NCI-H446 (cell line): ENCODE measurements around the gene CNTNAP2.
"Not testable (repeated sequence)": the region's sequence is repeated elsewhere in the genome, so short reads cannot be mapped to it uniquely, and the experiment has no call there.

Experiments used
- DNase-seq, 2 experiments: peaks; one replicate each; lab custom pipeline; 2025; lab: John Stamatoyannopoulos, UW

CNTNAP2 gene

DNA sequence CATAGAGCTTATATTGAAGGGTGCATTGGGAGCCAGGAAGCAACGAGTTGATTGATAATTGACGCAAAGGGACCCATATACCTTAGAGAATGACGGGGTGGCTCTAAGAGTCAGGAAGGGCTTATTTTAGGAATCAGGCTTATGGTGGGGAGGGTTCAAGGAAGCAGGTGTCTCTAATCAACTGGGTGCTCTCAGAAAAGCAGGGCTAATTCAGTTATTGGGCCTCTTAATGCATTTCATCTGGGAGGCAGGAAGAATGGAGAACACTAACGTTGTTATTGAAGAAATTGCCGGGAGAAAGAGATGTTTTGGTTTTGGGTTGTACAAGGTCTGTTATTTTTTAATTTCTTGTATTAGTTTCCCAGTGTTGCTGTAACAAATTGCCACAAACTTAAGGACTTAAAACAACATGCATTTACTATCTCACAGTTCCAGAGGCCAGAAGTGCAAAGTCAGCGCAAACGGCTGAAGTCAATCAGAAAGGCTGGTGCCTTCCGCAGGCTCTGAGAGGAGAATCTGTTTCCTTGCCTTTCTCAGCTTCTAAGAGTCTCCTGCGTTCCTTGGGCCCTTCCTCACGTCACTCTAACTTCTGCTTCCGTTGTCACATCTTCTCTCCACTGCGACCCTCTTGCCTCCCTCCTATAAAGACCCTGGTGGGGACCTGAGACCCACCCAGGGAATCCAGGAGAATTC lies 2145.5 kb downstream of the CNTNAP2 start:
- DNase-seq = no peak

- peak; percentile 14 to 79 for DNase-seq
Measured at GRCh38 chr7:148262721-148263229, 2146.2 kb downstream of the CNTNAP2 start.

GRCh38 chr7:148264933-148265557 lies 2148.4 kb downstream of the CNTNAP2 start:
- DNase-seq = peak; percentile 21 to 63

DNA sequence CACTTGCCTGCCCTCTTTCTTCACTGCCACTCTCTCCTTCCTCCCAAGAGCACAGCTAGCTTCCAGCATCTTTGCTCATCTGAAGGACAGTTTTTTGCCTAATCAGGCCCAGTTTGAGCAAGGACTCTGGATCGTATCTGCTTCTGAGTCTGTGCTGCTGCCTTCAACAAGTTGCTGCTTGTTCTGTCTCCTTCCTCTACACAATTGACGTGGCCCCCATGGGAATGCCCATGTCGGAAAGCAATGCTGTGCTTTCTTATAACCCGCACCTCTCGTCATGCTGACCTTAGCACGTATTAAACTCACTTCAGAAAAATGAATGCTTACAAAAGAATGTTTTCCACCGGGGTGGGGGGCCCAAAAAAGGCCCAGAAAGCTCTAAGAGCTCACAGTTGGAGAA lies 2149.3 kb downstream of the CNTNAP2 start:
- DNase-seq = no peak

DNA sequence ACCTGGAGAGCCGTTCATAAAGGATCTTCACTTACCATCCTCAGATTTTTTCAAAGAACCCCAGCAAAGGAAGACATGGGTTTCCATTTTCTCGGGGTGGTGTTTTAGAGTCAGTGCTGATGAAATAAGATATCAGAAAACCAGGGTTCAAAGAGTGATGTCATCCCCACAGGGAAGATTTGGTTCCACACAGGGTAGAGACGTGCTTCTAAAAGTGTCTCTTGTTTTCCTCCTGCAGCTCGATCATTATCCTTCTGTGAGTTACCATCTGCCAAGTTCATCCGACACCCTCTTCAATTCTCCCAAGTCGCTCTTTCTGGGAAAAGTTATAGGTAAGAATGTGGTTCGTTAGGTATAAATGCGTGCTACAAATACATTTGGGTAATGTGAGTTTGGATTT lies 2150.2 kb downstream of the CNTNAP2 start:
- DNase-seq = no peak

- DNase-seq = no peak
Measured at GRCh38 chr7:148270576-148270975, 2154.0 kb downstream of the CNTNAP2 start.

- DNase-seq = no peak
Measured at GRCh38 chr7:148274118-148274517, 2157.5 kb downstream of the CNTNAP2 start.

GRCh38 chr7:148275359-148275890 lies 2158.8 kb downstream of the CNTNAP2 start:
- peak; percentile 20 to 80 for DNase-seq

DNA sequence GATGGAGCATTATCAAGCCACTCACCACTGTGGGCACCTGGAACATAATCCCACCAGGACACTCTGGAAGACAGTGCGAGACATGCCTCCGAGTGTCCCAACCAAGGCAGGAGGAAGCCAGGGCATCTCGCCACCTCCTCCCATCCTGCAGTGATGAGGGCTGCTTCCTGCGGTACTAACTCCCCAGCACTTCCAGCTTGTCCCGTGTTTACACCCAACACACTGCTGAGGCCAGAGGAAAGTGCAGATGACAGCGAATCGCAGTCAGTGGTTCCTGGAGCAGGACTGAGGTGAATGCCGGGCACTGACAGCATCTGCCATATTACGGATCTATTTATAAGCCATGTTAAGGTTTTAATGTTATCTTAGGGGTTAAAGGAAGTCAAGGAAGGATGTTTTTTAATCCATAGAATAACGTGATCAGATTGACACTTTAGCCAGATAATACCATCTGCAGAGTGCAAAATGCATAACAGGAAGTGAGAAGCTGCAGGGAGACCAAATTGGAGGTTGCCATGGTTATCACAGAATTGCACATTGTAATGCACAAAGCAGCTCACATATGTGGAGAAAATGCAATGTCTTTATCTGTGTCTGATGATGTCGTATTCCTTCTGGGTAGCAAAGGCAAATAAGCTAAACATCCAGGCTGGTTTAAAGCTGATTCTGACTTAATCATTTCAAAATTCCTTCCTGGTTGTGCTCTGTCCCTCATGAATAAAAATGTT lies 2159.9 kb downstream of the CNTNAP2 start:
- DNase-seq = no peak

DNA sequence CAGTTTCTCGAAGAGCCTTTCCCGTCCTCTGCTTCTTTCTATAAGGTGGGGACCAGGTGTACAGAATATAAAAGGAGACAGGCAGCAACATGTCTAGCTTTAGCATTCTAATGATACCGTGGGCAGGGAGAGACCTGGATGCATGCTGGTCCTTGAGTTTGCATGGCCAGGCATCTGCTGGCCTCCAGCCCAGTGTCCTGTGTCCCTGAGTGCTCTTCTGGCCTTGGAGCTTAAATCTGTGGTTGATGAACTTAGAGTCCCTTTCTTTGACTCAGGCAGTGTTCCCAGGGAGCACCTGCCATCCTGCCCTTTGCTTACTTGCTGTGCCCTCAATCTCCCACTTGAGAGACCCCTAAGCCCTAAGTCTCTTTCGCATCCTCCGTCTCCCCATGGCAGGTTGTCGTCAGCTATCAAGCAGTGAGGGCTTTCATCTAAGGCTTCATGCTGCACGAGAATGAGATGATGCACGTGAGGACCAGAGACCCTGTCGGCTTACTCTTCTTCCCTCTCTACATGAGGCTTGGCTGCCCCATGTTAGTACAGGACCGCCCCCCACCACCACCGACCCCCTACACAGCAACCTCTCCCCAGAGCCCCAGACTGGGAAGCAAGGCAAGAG lies 2160.6 kb downstream of the CNTNAP2 start:
- no peak for DNase-seq

- DNase-seq = peak in 1 of 2 experiments; percentile 27
Measured at GRCh38 chr7:148286150-148286549, 2169.5 kb downstream of the CNTNAP2 start.

- DNase-seq = no peak
Measured at GRCh38 chr7:148287538-148287937, 2170.9 kb downstream of the CNTNAP2 start.

- DNase-seq = no peak
Measured at GRCh38 chr7:148288592-148289151, 2172.1 kb downstream of the CNTNAP2 start.

GRCh38 chr7:148289630-148290029 lies 2173.0 kb downstream of the CNTNAP2 start:
- DNase-seq = no peak

DNA sequence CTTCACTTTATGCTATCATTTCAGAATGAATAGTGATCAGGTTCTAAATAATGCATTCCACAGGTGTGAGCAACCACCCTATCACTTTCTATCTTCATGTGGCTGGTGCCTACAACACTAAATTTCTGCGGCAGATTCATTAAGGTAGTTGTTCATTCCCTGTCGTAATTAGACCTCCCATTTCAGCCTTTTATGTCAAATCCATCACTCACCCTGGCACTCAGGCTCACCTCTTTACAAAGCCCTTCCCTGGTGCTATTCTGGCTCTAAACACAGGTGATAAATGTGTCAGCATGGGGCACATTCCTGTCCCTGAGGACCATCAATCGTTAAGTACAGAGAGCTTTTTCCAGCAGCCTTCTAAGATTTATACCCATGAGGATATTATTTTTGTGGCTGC lies 2173.9 kb downstream of the CNTNAP2 start:
- DNase-seq = no peak

GRCh38 chr7:148291799-148292198 lies 2175.2 kb downstream of the CNTNAP2 start:
- no peak for DNase-seq

- no peak for DNase-seq
Measured at GRCh38 chr7:148296994-148297644, 2180.5 kb downstream of the CNTNAP2 start.

DNA sequence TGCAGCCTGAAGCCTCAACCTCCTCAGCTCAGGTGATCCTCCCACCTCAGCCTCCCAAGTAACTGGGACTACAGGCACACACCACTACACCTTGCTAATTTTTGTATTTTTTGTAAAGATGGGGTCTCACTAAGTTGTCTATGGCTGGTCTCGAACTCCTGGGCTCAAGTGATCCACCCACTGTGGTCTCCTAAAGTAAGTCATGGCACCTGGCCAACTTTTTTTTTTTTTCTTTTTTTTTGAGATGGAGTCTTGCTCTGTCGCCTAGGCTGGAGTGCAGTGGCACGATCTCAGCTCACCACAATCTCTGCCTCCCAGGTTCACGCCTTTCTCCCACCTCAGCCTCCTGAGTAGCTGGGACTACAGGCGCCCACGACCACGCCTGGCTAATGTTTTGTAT lies 2182.2 kb downstream of the CNTNAP2 start:
- not testable (repeated sequence) for DNase-seq

- no peak for DNase-seq
Measured at GRCh38 chr7:148299350-148300276, 2183.0 kb downstream of the CNTNAP2 start.

GRCh38 chr7:148302436-148302835 lies 2185.8 kb downstream of the CNTNAP2 start:
- not testable (repeated sequence) for DNase-seq
